Ishikawa (cell line): ENCODE results near the gene IL10RB.

Source experiments
- CEBPB ChIP-seq: IDR thresholded peaks from 2 replicates; pipeline ENCODE4 v1.6.1; 2012
- CREB1 ChIP-seq: IDR thresholded peaks from 2 replicates; pipeline ENCODE4 v1.6.1; 2012; ENCODE audit warnings: low read depth
- EGR1 ChIP-seq: IDR thresholded peaks from 2 replicates; pipeline ENCODE4 v1.6.1; 2012
- EP300 ChIP-seq: IDR thresholded peaks from 2 replicates; pipeline ENCODE4 v1.6.1; 2012; ENCODE audit warnings: borderline replicate concordance
- FOXM1 ChIP-seq: IDR thresholded peaks from 2 replicates; pipeline ENCODE4 v1.6.1; 2012; ENCODE audit warnings: low read depth, borderline replicate concordance
- NFIC ChIP-seq: IDR thresholded peaks from 2 replicates; pipeline ENCODE4 v1.6.1; 2012
- RAD21 ChIP-seq: IDR thresholded peaks from 2 replicates; pipeline ENCODE4 v1.6.1; 2012; ENCODE audit warnings: low read depth
- TAF1 ChIP-seq: IDR thresholded peaks from 2 replicates; pipeline ENCODE4 v1.6.1; 2012; ENCODE audit warnings: low read depth, mild to moderate bottlenecking
- TCF12 ChIP-seq: IDR thresholded peaks from 2 replicates; pipeline ENCODE4 v1.6.1; 2012; ENCODE audit warnings: low read depth
- TEAD4 ChIP-seq: IDR thresholded peaks from 2 replicates; pipeline ENCODE4 v1.6.1; 2012
- YY1 ChIP-seq: IDR thresholded peaks from 2 replicates; pipeline ENCODE4 v1.6.1; 2012; ENCODE audit warnings: low read depth
- ZBTB7A ChIP-seq: IDR thresholded peaks from 2 replicates; pipeline ENCODE4 v1.6.1; 2012; ENCODE audit warnings: low read depth
- TF ChIP-seq, protein P1 (sequence below): IDR thresholded peaks from 2 replicates; pipeline ENCODE4 v1.6.1; 2012; ENCODE audit warnings: low read depth, mild to moderate bottlenecking
- TF ChIP-seq, protein P2 (sequence below): IDR thresholded peaks from 2 replicates; pipeline ENCODE4 v1.6.1; 2012
- TF ChIP-seq, protein P3 (sequence below): IDR thresholded peaks from 2 replicates; pipeline ENCODE4 v1.6.1; 2012

The IL10RB gene

DNA sequence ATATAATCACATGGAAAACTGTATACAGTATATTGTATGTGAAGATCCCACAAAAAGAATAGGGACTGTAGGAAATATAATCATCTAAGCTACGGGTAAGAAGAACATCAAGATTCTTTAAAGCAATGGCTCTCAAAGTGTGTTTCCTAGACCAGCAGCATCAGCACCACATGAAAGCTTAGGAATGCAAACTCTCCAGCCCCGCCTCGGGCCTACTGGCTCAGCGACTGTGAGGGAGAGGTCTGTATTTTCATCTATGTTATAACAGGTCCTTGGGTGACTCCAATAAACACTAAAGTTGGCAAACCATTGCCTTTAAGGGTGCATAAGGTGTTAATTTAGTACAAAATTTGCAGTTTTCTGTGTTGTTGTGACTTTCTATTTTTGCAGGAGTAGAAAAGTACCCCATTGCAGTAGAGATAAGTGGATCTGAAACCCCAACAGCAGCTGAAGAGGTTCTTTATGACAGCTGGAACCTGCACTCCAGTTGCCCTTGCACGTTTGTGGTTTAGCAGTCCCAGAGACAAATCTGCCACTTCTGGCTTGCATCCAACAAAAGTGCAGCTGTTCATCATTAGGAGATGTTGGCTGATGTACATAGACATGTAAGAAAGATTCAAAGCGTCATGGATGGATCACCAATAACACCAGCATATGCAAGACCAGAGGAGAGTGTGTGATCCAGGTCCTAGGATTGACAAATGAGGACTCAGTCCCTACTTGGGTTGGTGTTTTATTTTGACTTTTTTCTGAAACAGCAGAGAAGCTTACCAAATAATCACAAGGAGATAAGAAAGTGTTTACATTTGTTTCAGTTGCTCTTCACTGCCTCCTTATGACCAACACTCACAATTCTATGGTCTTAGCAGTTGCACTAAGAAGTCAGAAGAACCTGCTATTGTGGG, 42.7 kb downstream of the IL10RB start:
- TF ChIP-seq CREB1 (no peak), NFIC (no peak), TEAD4 (no peak), CEBPB (no peak), EP300 (no peak)

DNA sequence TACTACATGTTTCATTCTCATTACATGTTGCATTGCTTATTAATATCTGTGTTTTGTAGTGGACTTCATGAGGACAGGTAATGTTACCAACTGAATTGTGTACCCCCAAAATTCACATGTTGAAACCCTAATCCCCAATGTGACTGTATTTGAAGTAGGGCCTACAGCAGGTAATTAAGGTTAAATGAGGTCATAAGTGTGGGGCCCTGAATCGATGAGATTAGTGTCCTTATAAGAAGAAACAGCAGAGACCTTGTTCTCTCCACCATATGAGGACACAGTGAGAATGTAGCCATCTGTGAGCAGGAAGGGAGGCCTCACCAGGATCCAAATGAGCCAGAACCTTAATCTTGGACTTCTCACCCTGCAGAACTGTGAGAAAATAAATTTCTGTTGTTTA, 43.6 kb downstream of the IL10RB start:
- TF ChIP-seq, protein P1, sequence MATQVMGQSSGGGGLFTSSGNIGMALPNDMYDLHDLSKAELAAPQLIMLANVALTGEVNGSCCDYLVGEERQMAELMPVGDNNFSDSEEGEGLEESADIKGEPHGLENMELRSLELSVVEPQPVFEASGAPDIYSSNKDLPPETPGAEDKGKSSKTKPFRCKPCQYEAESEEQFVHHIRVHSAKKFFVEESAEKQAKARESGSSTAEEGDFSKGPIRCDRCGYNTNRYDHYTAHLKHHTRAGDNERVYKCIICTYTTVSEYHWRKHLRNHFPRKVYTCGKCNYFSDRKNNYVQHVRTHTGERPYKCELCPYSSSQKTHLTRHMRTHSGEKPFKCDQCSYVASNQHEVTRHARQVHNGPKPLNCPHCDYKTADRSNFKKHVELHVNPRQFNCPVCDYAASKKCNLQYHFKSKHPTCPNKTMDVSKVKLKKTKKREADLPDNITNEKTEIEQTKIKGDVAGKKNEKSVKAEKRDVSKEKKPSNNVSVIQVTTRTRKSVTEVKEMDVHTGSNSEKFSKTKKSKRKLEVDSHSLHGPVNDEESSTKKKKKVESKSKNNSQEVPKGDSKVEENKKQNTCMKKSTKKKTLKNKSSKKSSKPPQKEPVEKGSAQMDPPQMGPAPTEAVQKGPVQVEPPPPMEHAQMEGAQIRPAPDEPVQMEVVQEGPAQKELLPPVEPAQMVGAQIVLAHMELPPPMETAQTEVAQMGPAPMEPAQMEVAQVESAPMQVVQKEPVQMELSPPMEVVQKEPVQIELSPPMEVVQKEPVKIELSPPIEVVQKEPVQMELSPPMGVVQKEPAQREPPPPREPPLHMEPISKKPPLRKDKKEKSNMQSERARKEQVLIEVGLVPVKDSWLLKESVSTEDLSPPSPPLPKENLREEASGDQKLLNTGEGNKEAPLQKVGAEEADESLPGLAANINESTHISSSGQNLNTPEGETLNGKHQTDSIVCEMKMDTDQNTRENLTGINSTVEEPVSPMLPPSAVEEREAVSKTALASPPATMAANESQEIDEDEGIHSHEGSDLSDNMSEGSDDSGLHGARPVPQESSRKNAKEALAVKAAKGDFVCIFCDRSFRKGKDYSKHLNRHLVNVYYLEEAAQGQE = no peak
- TF ChIP-seq EP300 (no peak), NFIC (no peak), TCF12 (no peak), YY1 (no peak), CEBPB (no peak), TAF1 (no peak), RAD21 (no peak), FOXM1 (no peak), TEAD4 (no peak), ZBTB7A (no peak), EGR1 (no peak), CREB1 (no peak)
- TF ChIP-seq, protein P2, sequence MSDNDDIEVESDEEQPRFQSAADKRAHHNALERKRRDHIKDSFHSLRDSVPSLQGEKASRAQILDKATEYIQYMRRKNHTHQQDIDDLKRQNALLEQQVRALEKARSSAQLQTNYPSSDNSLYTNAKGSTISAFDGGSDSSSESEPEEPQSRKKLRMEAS = no peak
- TF ChIP-seq, protein P3, sequence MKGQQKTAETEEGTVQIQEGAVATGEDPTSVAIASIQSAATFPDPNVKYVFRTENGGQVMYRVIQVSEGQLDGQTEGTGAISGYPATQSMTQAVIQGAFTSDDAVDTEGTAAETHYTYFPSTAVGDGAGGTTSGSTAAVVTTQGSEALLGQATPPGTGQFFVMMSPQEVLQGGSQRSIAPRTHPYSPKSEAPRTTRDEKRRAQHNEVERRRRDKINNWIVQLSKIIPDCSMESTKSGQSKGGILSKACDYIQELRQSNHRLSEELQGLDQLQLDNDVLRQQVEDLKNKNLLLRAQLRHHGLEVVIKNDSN = no peak

DNA sequence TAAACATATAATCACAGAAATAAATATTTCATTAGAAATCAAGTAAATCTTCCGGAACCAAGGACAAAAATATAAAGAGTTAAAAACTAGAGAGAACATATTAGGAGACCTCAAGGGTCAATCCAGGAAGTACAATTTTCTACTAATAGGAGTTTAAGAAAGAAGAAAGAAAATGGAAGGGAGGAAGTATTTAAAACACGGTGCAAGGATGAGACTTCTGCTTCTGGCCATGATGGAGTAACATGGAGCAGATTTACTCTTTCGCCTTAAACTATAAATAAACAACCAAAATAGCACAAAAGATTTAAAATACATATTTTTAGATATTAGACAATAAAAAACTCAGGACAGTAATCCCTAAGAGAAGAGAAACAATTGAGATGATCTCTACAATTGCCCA, 46.0 kb downstream of the IL10RB start:
- TF ChIP-seq, protein P1 = no peak
- TF ChIP-seq NFIC = no peak
- TF ChIP-seq EP300 = no peak
- TF ChIP-seq, protein P2 = no peak
- no peak for TF ChIP-seq CEBPB

DNA sequence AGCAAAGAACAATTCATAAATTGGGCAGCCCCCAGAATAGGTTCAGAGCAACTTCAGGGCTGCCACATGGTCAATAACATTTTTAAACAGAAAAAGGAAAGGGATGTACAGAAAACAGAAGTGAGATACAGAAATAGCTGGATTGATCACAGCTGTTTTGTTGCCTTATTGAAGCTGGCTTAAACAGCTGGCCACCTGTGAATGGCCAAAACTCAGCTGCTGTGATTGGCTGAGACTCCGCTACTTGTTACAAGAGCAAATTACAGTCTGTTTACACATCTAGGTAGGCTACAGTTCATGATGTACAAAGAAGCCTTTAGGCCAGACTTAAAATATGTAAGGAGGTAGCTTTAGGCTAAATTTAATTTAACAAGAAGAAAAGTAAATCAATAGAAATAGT, 47.0 kb downstream of the IL10RB start:
- TF ChIP-seq EP300 (no peak), CEBPB (no peak)

DNA sequence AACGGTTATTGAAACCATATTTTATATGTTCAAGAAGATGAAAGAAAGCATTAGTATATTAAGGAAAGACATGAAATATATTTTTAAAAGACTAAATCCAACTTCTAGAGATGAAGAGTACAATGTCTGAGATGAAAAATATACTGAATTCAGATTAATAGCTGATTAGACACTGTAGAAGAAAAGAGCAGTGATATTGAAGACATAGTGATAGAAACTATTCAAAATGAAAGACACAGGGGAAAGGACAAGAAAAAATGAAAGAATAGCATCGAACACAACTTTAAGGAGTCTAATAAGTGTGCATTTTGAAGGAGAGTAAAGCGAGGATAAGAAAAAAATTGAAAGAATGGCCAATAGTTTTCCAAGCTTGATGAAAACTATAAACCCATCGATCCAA, 47.4 kb downstream of the IL10RB start:
- TF ChIP-seq YY1 (no peak), TAF1 (no peak), EGR1 (no peak), TEAD4 (no peak), TCF12 (no peak)

DNA sequence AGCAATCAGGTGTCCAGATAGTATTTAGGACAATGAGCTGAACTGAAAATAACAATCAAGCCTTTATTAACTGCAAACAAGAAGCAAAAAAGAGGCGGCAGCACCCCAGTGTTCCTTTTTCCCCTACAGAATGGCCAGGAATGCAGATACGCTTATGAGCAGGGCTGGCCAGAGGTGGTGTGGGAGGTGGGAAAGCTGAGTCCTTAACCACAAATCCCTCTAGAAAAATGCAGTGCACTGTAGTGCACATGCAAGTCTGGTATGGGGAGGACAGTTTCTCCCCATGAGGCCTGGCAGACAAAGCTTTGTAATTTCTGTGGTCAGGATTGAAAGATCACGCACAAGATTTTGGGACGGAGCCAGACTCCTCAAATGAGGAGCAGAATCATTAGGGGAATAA, 47.9 kb downstream of the IL10RB start:
- TF ChIP-seq TEAD4 (no peak), YY1 (no peak), ZBTB7A (no peak), TAF1 (no peak), NFIC (no peak)
- TF ChIP-seq, protein P3 = no peak
- TF ChIP-seq, protein P1 = no peak
